HepG2 (cell line): ENCODE measurements around the gene GPRIN1. TPM values are rescaled to one million over a fixed set of nuclear protein-coding genes. Genes with fewer than 3 reads are reported as not detected.
"Not testable (repeated sequence)": the region's sequence is repeated elsewhere in the genome, so short reads cannot be mapped to it uniquely, and the experiment has no call there.

Source experiments
- ATAC-seq: fragments of 200-7000 bp; cut with Tn5 transposase; 3 replicates; pipeline ENCODE4 v1.9.1; 2020; ENCODE audit warnings: mild to moderate bottlenecking, moderate library complexity
- BruUV-seq: library from RNA; stranded (reverse); fragments of 400-500 nt; replicated peaks from 2 replicates; lab custom pipeline; 2021; lab: Mats Ljungman, UMichigan
- CTCF ChIA-PET: fragments of 300-600 bp; formaldehyde crosslinking; extraction: SDS; loops from one replicate; lab custom pipeline; 2021; ENCODE audit warnings: low total read pairs, inconsistent platforms, low intra/inter-chr PET ratio; lab: Yijun Ruan, JAX
- POLR2A ChIA-PET: fragments of 350-600 bp; sonication (Branson Sonifier 250); formaldehyde crosslinking; loops from one replicate; lab custom pipeline; 2020; ENCODE audit warnings: antibody characterized with exemption, inconsistent platforms; lab: Yijun Ruan, JAX
- DNase-seq: peaks from one replicate; pipeline ENCODE4 v3.0.0-alpha.2; 2015; ENCODE audit warnings: low spot score
- FAIRE-seq: peaks from 3 replicates; lab custom pipeline; 2011; peaks lifted over from hg19 to GRCh38; lab: Jason Lieb, UNC
- H2AFZ ChIP-seq: one replicate; pipeline ENCODE4 v1.6.1; 2011; ENCODE audit warnings: low read length, inconsistent platforms
- H3K27ac ChIP-seq: fragments of 300-600 bp; 3 replicates; pipeline ENCODE4 v1.8.0; 2011; ENCODE audit warnings: mixed run types, mild to moderate bottlenecking, mixed read lengths, low read length, inconsistent platforms; ENCODE audit not compliant: insufficient read depth; ENCODE audit errors: extremely low read length
- H3K27me3 ChIP-seq, 2 experiments: fragments of 200-600 bp in 1 of 2; 2 replicates in 1 of 2; 3 replicates in 1 of 2; pipeline versions ENCODE4 v1.6.0 to v1.8.0; 2011; ENCODE audit warnings: low read length in 2 of 2, mild to moderate bottlenecking in 2 of 2, moderate library complexity in 2 of 2, inconsistent platforms in 1 of 2; ENCODE audit not compliant: insufficient read depth in 2 of 2, control insufficient read depth in 1 of 2
- H3K36me3 ChIP-seq, 2 experiments: fragments of 200-600 bp in 1 of 2; replicated peaks in 1 of 2; 2 replicates in 1 of 2; 3 replicates in 1 of 2; pipeline versions ENCODE4 v1.5.1 to v1.8.0; 2011; ENCODE audit warnings: low read length in 2 of 2, inconsistent platforms in 1 of 2; ENCODE audit not compliant: insufficient read depth in 2 of 2, control insufficient read depth in 1 of 2
- H3K4me1 ChIP-seq: 2 replicates; pipeline ENCODE4 v1.5.1; 2012; ENCODE audit warnings: low read length, inconsistent platforms; ENCODE audit not compliant: insufficient read depth
- H3K4me2 ChIP-seq: 2 replicates; pipeline ENCODE4 v1.6.0; 2011; ENCODE audit warnings: low read depth, low read length, inconsistent platforms
- H3K4me3 ChIP-seq, 3 experiments: fragments of 200-600 bp in 1 of 3; sonication (generic), shearing (Covaris generic) in 1 of 3; replicated peaks in 1 of 3; 2 replicates each; pipeline ENCODE4 v1.5.1; 2011 to 2016; ENCODE audit warnings: low read length in 3 of 3, inconsistent platforms in 2 of 3, low read depth in 2 of 3, mild to moderate bottlenecking in 2 of 3, control low read depth in 1 of 3, mixed read lengths in 1 of 3; ENCODE audit not compliant: insufficient read depth in 1 of 3
- H3K79me2 ChIP-seq: one replicate; pipeline ENCODE4 v1.6.1; 2011; ENCODE audit warnings: low read length, inconsistent platforms; ENCODE audit not compliant: insufficient read depth
- H3K9ac ChIP-seq: 2 replicates; pipeline ENCODE4 v1.6.0; 2011; ENCODE audit warnings: mild to moderate bottlenecking, low read depth, low read length, inconsistent platforms; ENCODE audit not compliant: insufficient read depth
- H3K9me3 ChIP-seq: 2 replicates; pipeline ENCODE4 v1.5.1; 2012; ENCODE audit warnings: mild to moderate bottlenecking, low read length
- H4K20me1 ChIP-seq: 2 replicates; pipeline ENCODE4 v1.6.0; 2011; ENCODE audit warnings: inconsistent platforms, mild to moderate bottlenecking, low read length, moderate library complexity; ENCODE audit not compliant: insufficient read depth
- ARNT ChIP-seq: fragments of 450-650 bp; IDR thresholded peaks from 2 replicates; pipeline ENCODE4 v1.6.1; 2017
- CENPT ChIP-seq: sonication (generic); formaldehyde crosslinking; IDR thresholded peaks from 2 replicates; pipeline ENCODE4 v1.8.0; 2022; ENCODE audit warnings: low read depth, mild to moderate bottlenecking, moderate library complexity, missing genetic modification reagents
- CREB1 ChIP-seq, 2 experiments: fragments of 450-650 bp in 1 of 2; IDR thresholded peaks; 2 replicates each; pipeline ENCODE4 v1.6.1; 2016 to 2017; ENCODE audit warnings: control low read depth in 1 of 2, mild to moderate bottlenecking in 1 of 2, missing compliant biosample characterization in 1 of 2, missing genetic modification characterization in 1 of 2
- FOXA1 ChIP-seq, 2 experiments: fragments of 450-650 bp in 1 of 2; sonication (generic) in 1 of 2; formaldehyde crosslinking in 1 of 2; IDR thresholded peaks; 2 replicates each; pipeline versions ENCODE4 v1.4.0 to v1.6.1; 2016 to 2020; ENCODE audit warnings: missing genetic modification reagents in 1 of 2
- FOXP1 ChIP-seq, 2 experiments: fragments of 450-650 bp in 1 of 2; IDR thresholded peaks; 2 replicates each; pipeline ENCODE4 v1.6.1; 2017 to 2018; ENCODE audit warnings: antibody characterized with exemption in 1 of 2
- HOXA9 ChIP-seq: sonication (generic); formaldehyde crosslinking; IDR thresholded peaks from 2 replicates; pipeline ENCODE4 v1.8.1; 2022; ENCODE audit warnings: missing genetic modification reagents, mild to moderate bottlenecking, moderate library complexity, borderline replicate concordance
- IKZF1 ChIP-seq: fragments of 450-650 bp; IDR thresholded peaks from 2 replicates; pipeline ENCODE4 v1.7.1; 2016
- SOX6 ChIP-seq, 2 experiments: fragments of 450-650 bp in 1 of 2; sonication (generic) in 1 of 2; formaldehyde crosslinking in 1 of 2; IDR thresholded peaks; 2 replicates each; pipeline versions ENCODE4 v1.4.0 to v1.6.1; 2017 to 2020; ENCODE audit warnings: antibody characterized with exemption in 1 of 2, mild to moderate bottlenecking in 1 of 2, missing genetic modification reagents in 1 of 2
- ZNF589 ChIP-seq: sonication (generic); formaldehyde crosslinking; conservative IDR thresholded peaks from 2 replicates; pipeline ENCODE4 v1.8.0; 2022; ENCODE audit warnings: mild to moderate bottlenecking, moderate library complexity, missing genetic modification reagents
- ZNF780A ChIP-seq: sonication (generic); formaldehyde crosslinking; IDR thresholded peaks from 2 replicates; pipeline ENCODE4 v1.8.0; 2022; ENCODE audit warnings: mild to moderate bottlenecking, missing genetic modification reagents, moderate library complexity
- WGBS: methylation state at CpG from one replicate; pipeline ENCODE4 v1.1.6; 2017; ENCODE audit warnings: low lambda C conversion rate; 5-methylcytosine and 5-hydroxymethylcytosine counted together
- in situ Hi-C: cut with HindIII; loops from 2 replicates; pipeline ENCODE4 v1.10.0; 2017; ENCODE audit warnings: low pct_unique_long_range_greater_than_20kb; ENCODE audit not compliant: extremely low pct_ligation_motif_present
- intact Hi-C: fragments of 100-400 bp; cut with micrococcal nuclease; formaldehyde crosslinking; loops from one replicate; pipeline ENCODE4 v1.10.0; 2022; ENCODE audit not compliant: unreplicated experiment
- polyA plus RNA-seq, 8 experiments: library from polyadenylated mRNA; depleted of rRNA in 3 of 8; stranded (reverse) in 7 of 8; unstranded in 1 of 8; fragments of >200 nt; fragmentation: Illumina TruSeq in 4 of 8; extraction: Trizol in 4 of 8; gene quantifications; 2 replicates each; pipeline versions ENCODE4 v1.2.1 to v1.2.3, GENCODE V29; 2011 to 2016; ENCODE audit warnings: low read depth in 4 of 8, missing spikeins in 1 of 8, mixed read lengths in 1 of 8; ENCODE audit not compliant: insufficient read depth in 1 of 8
- total RNA-seq, 5 experiments: library from RNA; depleted of rRNA; stranded (reverse); fragments of >200 nt; fragmentation: Illumina TruSeq; extraction: Trizol; gene quantifications; 2 replicates each; pipeline ENCODE4 v1.2.3, GENCODE V29; 2016; ENCODE audit warnings: low read depth in 1 of 5
- TF ChIP-seq, protein P1 (sequence below): fragments of 450-650 bp; IDR thresholded peaks from 2 replicates; pipeline ENCODE4 v1.6.1; 2017
- TF ChIP-seq, protein P2 (sequence below), 2 experiments: fragments of 450-650 bp in 1 of 2; sonication (generic) in 1 of 2; formaldehyde crosslinking in 1 of 2; IDR thresholded peaks; 2 replicates each; pipeline versions ENCODE4 v1.6.1 to v1.8.0; 2016 to 2022; ENCODE audit warnings: antibody characterized with exemption in 1 of 2, mild to moderate bottlenecking in 1 of 2, missing genetic modification reagents in 1 of 2

The GPRIN1 gene
- total and polyA plus RNA-seq, 2 of the 13 experiments (the other 11 are each of a cell fraction or from before 2014, with no cell fraction given), result 0.32 to 2.0 TPM

DNA sequence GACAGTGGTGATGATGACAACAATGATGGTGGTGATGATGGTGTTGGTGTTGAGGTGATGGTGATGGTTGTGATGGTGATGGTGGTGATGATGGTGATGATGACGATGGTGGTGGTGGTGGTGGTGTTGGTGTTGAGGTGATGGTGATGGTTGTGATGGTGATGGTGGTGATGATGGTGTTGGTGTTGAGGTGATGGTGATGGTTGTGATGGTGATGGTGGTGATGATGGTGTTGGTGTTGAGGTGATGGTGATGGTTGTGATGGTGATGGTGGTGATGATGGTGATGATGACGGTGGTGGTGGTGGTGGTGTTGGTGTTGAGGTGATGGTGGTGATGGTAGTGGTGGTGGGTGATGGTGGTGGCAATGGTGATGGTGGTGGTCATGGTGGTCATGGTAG is 18.3 kb downstream of the GPRIN1 start:
- H3K79me2 ChIP-seq; H4K20me1 ChIP-seq; H3K27ac ChIP-seq; intact Hi-C loops; H3K4me1 ChIP-seq; DNase-seq; POLR2A ChIA-PET; H3K27me3 ChIP-seq; H3K9ac ChIP-seq; H3K4me3 ChIP-seq; BruUV-seq; ATAC-seq; H2AFZ ChIP-seq; CTCF ChIA-PET; H3K4me2 ChIP-seq; H3K9me3 ChIP-seq; TF ChIP-seq FOXP1, FOXA1, SOX6, CREB1 (CRISPR knock-in tag; IDR thresholded peaks at IDR 0.05): not testable (repeated sequence)
- in situ Hi-C loops, result loop anchor here (25.0 kb wide), 1 partner anchor 854 kb away; no protein-coding TSS in a partner anchor
- H3K36me3 ChIP-seq, result peaks cover 0 to 13% of the 10 kb centered on the region in 2 experiments; a peak in 1 of 5 replicates
- WGBS, result 65% methylated on average over 2 of the region's 2 CpGs
- FAIRE-seq, result peak; percentile 44
- TF ChIP-seq, protein P1, sequence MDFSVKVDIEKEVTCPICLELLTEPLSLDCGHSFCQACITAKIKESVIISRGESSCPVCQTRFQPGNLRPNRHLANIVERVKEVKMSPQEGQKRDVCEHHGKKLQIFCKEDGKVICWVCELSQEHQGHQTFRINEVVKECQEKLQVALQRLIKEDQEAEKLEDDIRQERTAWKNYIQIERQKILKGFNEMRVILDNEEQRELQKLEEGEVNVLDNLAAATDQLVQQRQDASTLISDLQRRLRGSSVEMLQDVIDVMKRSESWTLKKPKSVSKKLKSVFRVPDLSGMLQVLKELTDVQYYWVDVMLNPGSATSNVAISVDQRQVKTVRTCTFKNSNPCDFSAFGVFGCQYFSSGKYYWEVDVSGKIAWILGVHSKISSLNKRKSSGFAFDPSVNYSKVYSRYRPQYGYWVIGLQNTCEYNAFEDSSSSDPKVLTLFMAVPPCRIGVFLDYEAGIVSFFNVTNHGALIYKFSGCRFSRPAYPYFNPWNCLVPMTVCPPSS, result peak; percentile 96; the same call in 1 of the 2 replicates
- TF ChIP-seq CENPT (CRISPR knock-in tag), result 0 out of 2 replicates have a peak, but pooled peaks have one; percentile 32
- 0 out of 2 replicates have a peak, but pooled peaks have one; percentile 38 for TF ChIP-seq ZNF780A (CRISPR knock-in tag)
- TF ChIP-seq, protein P2, sequence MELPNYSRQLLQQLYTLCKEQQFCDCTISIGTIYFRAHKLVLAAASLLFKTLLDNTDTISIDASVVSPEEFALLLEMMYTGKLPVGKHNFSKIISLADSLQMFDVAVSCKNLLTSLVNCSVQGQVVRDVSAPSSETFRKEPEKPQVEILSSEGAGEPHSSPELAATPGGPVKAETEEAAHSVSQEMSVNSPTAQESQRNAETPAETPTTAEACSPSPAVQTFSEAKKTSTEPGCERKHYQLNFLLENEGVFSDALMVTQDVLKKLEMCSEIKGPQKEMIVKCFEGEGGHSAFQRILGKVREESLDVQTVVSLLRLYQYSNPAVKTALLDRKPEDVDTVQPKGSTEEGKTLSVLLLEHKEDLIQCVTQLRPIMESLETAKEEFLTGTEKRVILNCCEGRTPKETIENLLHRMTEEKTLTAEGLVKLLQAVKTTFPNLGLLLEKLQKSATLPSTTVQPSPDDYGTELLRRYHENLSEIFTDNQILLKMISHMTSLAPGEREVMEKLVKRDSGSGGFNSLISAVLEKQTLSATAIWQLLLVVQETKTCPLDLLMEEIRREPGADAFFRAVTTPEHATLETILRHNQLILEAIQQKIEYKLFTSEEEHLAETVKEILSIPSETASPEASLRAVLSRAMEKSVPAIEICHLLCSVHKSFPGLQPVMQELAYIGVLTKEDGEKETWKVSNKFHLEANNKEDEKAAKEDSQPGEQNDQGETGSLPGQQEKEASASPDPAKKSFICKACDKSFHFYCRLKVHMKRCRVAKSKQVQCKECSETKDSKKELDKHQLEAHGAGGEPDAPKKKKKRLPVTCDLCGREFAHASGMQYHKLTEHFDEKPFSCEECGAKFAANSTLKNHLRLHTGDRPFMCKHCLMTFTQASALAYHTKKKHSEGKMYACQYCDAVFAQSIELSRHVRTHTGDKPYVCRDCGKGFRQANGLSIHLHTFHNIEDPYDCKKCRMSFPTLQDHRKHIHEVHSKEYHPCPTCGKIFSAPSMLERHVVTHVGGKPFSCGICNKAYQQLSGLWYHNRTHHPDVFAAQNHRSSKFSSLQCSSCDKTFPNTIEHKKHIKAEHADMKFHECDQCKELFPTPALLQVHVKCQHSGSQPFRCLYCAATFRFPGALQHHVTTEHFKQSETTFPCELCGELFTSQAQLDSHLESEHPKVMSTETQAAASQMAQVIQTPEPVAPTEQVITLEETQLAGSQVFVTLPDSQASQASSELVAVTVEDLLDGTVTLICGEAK (IDR thresholded peaks at IDR 0.05), result peak; percentile 15; the same call in 1 of the 2 replicates
- TF ChIP-seq, protein P2 (CRISPR knock-in tag; IDR thresholded peaks at IDR 0.05), result not testable (repeated sequence)
- 0 out of 2 replicates have a peak, but pooled peaks have one; percentile 79 for TF ChIP-seq ARNT
- TF ChIP-seq FOXP1 (IDR thresholded peaks at IDR 0.05), result peak; percentile 70; the same call in 1 of the 2 replicates
- TF ChIP-seq FOXA1 (IDR thresholded peaks at IDR 0.05), result peak; percentile 49; the same call in 1 of the 2 replicates
- TF ChIP-seq ZNF589 (CRISPR knock-in tag), result peak; percentile 57; the same call in 1 of the 2 replicates
- TF ChIP-seq IKZF1, result peak; percentile 97; the same call in 1 of the 2 replicates
- TF ChIP-seq HOXA9 (CRISPR knock-in tag), result 0 out of 2 replicates have a peak, but pooled peaks have one; percentile 62
- 0 out of 2 replicates have a peak, but pooled peaks have one; percentile 65 for TF ChIP-seq SOX6 (IDR thresholded peaks at IDR 0.05)
- TF ChIP-seq CREB1 (IDR thresholded peaks at IDR 0.05), result peak; percentile 91
